D721Med (cell line): ENCODE data around the gene CELF5.
A peak's percentile ranks its signal among the peaks of the same experiment; 100 is the strongest.

Experiments
- DNase-seq: peaks from one replicate; pipeline ENCODE4 v3.0.0; 2011; ENCODE audit warnings: low spot score; ENCODE audit not compliant: insufficient read length
- FAIRE-seq: peaks from 2 replicates; lab custom pipeline; 2011; peaks lifted over from hg19 to GRCh38; lab: Jason Lieb, UNC
- TF ChIP-seq, protein P1 (sequence below): IDR thresholded peaks from 2 replicates; pipeline ENCODE4 v1.5.1; 2012; ENCODE audit warnings: mild to moderate bottlenecking, control low read depth; ENCODE audit not compliant: insufficient read depth; ENCODE audit errors: missing control alignments

The CELF5 gene

DNA sequence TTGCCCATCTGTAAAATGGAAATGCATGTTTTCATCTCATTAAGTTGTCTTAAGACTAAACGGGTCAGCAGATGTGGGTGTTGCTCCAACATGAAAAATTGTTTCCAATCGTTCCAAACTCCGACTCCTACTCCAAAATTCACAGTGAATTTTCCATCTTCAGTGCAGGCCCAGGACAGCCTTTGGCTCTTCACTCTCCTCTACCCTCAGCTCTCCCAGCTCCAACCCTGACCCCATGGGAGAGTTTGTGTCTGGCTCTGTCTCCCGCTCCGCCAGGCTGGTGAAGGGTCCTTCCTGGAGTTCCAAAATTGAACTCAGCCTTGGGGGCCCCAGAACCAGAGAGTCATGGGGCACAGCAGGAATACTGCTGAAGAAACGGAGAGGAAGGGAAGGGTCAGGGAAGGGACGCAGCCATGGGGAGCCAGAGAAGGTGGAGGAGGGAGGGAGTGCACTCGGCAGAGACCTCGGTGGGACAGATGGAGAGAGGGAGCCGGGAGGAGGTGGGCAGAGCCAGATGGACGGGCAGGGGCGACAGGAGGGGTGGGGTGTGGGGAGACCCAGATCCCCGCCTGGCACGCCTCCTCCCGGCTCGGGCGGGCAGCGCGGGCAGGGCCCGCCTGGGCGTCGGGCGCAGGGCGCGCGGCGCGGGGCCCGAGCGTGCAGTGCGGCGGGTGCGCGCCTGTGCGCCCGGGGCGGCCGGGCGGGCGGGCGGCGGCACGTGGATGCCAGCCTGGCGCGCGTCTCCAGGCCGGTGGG is 45.6 kb downstream of the CELF5 start:
- FAIRE-seq = no peak
- TF ChIP-seq, protein P1, sequence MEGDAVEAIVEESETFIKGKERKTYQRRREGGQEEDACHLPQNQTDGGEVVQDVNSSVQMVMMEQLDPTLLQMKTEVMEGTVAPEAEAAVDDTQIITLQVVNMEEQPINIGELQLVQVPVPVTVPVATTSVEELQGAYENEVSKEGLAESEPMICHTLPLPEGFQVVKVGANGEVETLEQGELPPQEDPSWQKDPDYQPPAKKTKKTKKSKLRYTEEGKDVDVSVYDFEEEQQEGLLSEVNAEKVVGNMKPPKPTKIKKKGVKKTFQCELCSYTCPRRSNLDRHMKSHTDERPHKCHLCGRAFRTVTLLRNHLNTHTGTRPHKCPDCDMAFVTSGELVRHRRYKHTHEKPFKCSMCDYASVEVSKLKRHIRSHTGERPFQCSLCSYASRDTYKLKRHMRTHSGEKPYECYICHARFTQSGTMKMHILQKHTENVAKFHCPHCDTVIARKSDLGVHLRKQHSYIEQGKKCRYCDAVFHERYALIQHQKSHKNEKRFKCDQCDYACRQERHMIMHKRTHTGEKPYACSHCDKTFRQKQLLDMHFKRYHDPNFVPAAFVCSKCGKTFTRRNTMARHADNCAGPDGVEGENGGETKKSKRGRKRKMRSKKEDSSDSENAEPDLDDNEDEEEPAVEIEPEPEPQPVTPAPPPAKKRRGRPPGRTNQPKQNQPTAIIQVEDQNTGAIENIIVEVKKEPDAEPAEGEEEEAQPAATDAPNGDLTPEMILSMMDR = no peak
- no peak for DNase-seq

DNA sequence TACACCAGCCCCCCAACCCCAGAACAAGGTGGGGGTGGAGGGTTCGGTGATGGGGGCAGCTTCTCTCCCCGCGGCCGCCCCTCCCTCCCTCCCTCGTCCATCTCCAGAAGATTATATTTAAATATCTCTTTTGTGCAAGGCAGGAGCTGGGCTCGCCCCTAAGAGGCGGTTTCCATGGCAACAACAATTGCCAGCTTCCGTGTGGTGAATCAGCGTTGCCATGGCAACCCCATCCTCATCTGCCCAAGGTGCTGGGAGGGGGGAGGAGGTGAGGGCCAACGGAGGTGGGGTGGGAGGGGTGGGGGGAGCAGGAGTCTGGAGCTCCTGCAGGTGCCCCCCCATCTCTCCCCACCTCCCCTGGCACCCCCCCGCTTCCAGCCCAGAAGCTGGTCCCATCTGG is 46.4 kb downstream of the CELF5 start:
- no peak for FAIRE-seq
- DNase-seq = no peak

DNA sequence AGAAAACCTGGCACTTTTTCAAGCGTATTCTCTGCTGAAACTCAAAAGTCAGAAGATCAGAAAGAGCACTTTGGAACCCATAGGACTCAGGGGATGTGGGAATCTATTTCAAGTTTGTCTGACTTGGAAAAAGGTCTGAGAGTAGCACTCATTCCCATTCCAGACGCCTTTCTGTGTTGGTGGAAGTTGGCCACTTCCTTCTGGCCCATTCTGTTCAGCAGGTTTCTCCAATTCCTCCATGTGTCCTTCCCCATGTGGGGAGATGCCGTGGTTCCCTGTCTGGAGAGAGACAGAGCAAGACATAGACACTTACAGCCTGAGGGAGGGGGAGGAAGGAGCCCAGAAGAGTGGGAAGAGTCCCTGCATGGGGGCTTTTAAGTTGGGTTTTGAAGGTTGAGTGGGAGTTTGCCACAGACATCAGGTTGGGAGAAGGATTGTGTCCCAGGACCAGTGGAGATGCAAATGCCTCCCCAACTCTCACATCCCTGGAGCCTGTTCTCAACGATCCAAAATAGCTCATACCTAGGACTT is 48.0 kb downstream of the CELF5 start:
- FAIRE-seq (no peak), DNase-seq (no peak)
- TF ChIP-seq, protein P1 = no peak

More for the DNA sequence above, 46.4 kb downstream of the CELF5 start:
- TF ChIP-seq, protein P1 = no peak

DNA sequence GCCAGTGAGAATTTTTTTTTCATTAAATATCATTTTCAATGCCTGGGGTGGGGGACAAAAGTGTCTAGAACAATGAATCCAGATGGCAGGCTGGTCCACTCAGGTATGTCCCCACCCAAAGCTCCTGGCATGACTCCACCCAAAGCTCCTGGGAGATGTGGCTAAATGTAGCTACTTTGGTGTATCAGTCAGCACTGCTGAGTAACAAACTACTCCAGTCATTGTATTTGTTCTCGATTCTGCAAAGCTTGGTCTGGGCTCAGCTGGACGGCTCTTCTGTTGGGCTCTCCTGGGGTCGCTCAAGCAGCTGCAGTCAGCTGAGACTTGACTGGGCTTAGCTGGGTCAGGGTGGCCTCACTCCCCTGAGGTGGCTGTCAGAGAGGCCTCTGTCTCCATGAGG is 48.5 kb downstream of the CELF5 start:
- DNase-seq = no peak
- TF ChIP-seq, protein P1 = no peak
- FAIRE-seq = no peak

DNA sequence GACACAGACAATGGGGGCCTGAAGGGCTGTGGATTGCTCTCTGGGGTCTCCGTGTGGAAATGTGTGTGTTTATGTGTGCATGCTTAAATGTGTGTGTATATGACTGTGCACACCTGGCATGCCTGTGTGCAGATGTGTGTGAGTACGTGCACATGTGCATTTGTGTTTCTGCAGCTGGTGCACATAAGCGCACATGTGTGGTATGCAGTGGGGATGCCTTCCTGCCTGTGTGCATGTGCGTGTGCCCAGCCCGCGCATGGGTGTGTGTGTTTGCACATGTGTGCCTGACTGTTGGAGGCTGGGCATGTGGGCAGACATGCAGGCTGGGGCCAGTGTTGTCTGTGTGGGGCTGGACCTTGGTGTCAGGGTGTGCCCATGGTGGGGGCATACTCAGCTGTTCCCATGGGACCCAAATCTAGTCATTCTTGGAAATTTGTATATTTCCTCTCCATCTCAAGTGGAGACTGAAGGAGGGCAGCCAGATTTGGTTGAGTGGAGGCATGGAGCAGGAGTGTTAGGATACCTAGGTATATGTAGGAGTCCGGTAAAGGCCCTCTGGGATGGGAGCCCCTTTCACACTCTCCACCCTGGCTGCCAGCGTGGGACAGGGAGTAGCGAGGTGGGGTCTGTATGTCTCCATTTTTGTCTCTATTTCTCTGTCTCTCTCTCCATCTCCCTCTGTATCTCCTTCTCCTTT is 49.9 kb downstream of the CELF5 start:
- TF ChIP-seq, protein P1 = no peak
- no peak for FAIRE-seq
- no peak for DNase-seq

DNA sequence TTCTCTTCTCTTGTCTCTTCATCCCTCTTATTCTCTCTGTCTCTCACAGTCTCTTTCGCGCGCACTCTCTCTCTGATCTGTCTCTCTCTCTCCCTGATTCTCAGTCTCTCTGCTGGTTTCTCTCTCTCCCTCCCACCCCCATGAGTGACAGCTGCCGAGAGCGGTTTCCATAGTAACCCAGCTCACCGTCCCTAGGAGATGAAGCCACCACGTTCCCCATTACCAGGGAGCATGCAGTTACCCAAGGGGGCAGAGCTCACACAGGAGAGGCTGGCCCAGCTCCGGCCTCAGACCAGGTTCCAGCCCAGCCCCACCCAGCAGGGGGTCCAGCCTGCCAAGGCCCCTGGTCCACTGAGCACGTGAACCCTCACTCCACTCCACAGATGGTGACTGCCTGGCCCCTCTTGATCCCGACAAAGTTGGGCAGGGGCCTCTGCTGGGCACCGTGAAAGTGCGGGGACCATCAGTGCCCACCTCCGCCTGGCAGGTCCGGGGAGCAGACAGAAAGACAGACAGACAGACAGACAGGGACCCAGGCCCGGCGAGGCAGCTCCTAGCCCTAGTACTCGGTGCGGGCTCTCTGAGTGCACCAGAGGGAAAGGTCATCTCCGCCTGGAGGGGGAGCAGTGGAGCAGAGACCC is 50.6 kb downstream of the CELF5 start:
- FAIRE-seq (no peak), DNase-seq (no peak)
- TF ChIP-seq, protein P1 = peak; percentile 51
